HepG2 (cell line): ENCODE data around the gene TLE1. TPM values are rescaled to one million over a fixed set of nuclear protein-coding genes. Genes with fewer than 3 reads are reported as not detected.

Source experiments
- AHR ChIP-seq: IDR thresholded peaks from 2 replicates; pipeline ENCODE4 v1.6.1; 2018; ENCODE audit warnings: missing genetic modification reagents, missing compliant biosample characterization
- CREM ChIP-seq, 2 experiments: sonication (generic) in 1 of 2; formaldehyde crosslinking in 1 of 2; IDR thresholded peaks; 2 replicates each; pipeline versions ENCODE4 v1.4.0 to v1.6.1; 2016 to 2020; ENCODE audit warnings: antibody characterized with exemption in 1 of 2, mild to moderate bottlenecking in 1 of 2, missing genetic modification reagents in 1 of 2
- EZH2 ChIP-seq: conservative IDR thresholded peaks from 2 replicates; pipeline ENCODE4 v1.6.1; 2012; ENCODE audit warnings: mild to moderate bottlenecking, low read depth, low read length, moderate library complexity
- HDAC2 ChIP-seq: sonication (generic); formaldehyde crosslinking; IDR thresholded peaks from 2 replicates; pipeline ENCODE4 v1.4.0; 2020; ENCODE audit warnings: missing genetic modification reagents
- HNF1A ChIP-seq, 2 experiments: sonication (generic) in 1 of 2; formaldehyde crosslinking in 1 of 2; IDR thresholded peaks; 2 replicates each; pipeline versions ENCODE4 v1.4.0 to v1.6.1; 2016 to 2020; ENCODE audit warnings: borderline replicate concordance in 1 of 2, low read depth in 1 of 2, mild to moderate bottlenecking in 1 of 2, missing genetic modification reagents in 1 of 2
- NCOA2 ChIP-seq: sonication (generic); formaldehyde crosslinking; IDR thresholded peaks from 2 replicates; pipeline ENCODE4 v1.8.0; 2022; ENCODE audit warnings: inconsistent platforms
- RFX1 ChIP-seq: fragments of 450-650 bp; IDR thresholded peaks from 2 replicates; pipeline ENCODE4 v1.6.1; 2017
- SMYD3 ChIP-seq: sonication (generic); formaldehyde crosslinking; IDR thresholded peaks from 2 replicates; pipeline ENCODE4 v1.8.1; 2023; ENCODE audit warnings: mild to moderate bottlenecking, missing genetic modification reagents
- TBX2 ChIP-seq: sonication (generic); formaldehyde crosslinking; IDR thresholded peaks from 2 replicates; pipeline ENCODE4 v1.5.0; 2020; ENCODE audit warnings: missing genetic modification reagents, mild to moderate bottlenecking, borderline replicate concordance
- ZBTB44 ChIP-seq: sonication (generic); formaldehyde crosslinking; IDR thresholded peaks from 2 replicates; pipeline ENCODE4 v1.4.0; 2020; ENCODE audit warnings: missing genetic modification reagents
- ZNF512B ChIP-seq: sonication (generic); formaldehyde crosslinking; IDR thresholded peaks from 2 replicates; pipeline ENCODE4 v1.5.1; 2020; ENCODE audit warnings: missing genetic modification reagents, mild to moderate bottlenecking, borderline replicate concordance
- ZNF672 ChIP-seq: sonication (generic); formaldehyde crosslinking; IDR thresholded peaks from 2 replicates; pipeline ENCODE4 v1.8.1; 2022; ENCODE audit warnings: missing genetic modification reagents
- ZNF709 ChIP-seq: sonication (generic); formaldehyde crosslinking; IDR thresholded peaks from 2 replicates; pipeline ENCODE4 v1.5.0; 2020; ENCODE audit warnings: mild to moderate bottlenecking, missing genetic modification reagents
- ZNF816 ChIP-seq: sonication (generic); formaldehyde crosslinking; IDR thresholded peaks from 2 replicates; pipeline ENCODE4 v1.8.0; 2022; ENCODE audit warnings: missing genetic modification reagents, mild to moderate bottlenecking, borderline replicate concordance
- polyA plus RNA-seq, 8 experiments: library from polyadenylated mRNA; depleted of rRNA in 3 of 8; stranded (reverse) in 7 of 8; unstranded in 1 of 8; fragments of >200 nt; fragmentation: Illumina TruSeq in 4 of 8; extraction: Trizol in 4 of 8; gene quantifications; 2 replicates each; pipeline versions ENCODE4 v1.2.1 to v1.2.3, GENCODE V29; 2011 to 2016; ENCODE audit warnings: low read depth in 4 of 8, missing spikeins in 1 of 8, mixed read lengths in 1 of 8; ENCODE audit not compliant: insufficient read depth in 1 of 8
- total RNA-seq, 5 experiments: library from RNA; depleted of rRNA; stranded (reverse); fragments of >200 nt; fragmentation: Illumina TruSeq; extraction: Trizol; gene quantifications; 2 replicates each; pipeline ENCODE4 v1.2.3, GENCODE V29; 2016; ENCODE audit warnings: low read depth in 1 of 5
- TF ChIP-seq, protein P1 (sequence below): sonication (generic); formaldehyde crosslinking; IDR thresholded peaks from 2 replicates; pipeline ENCODE4 v1.4.0; 2020; ENCODE audit warnings: mild to moderate bottlenecking, missing genetic modification reagents
- TF ChIP-seq, protein P2 (sequence below): IDR thresholded peaks from 2 replicates; pipeline ENCODE4 v1.6.1; 2016; ENCODE audit warnings: missing compliant biosample characterization, missing genetic modification reagents, borderline replicate concordance

TLE1 gene
- total and polyA plus RNA-seq, 2 of the 13 experiments (the other 11 are each of a cell fraction or from before 2014, with no cell fraction given) = 35.9 to 109 TPM

DNA sequence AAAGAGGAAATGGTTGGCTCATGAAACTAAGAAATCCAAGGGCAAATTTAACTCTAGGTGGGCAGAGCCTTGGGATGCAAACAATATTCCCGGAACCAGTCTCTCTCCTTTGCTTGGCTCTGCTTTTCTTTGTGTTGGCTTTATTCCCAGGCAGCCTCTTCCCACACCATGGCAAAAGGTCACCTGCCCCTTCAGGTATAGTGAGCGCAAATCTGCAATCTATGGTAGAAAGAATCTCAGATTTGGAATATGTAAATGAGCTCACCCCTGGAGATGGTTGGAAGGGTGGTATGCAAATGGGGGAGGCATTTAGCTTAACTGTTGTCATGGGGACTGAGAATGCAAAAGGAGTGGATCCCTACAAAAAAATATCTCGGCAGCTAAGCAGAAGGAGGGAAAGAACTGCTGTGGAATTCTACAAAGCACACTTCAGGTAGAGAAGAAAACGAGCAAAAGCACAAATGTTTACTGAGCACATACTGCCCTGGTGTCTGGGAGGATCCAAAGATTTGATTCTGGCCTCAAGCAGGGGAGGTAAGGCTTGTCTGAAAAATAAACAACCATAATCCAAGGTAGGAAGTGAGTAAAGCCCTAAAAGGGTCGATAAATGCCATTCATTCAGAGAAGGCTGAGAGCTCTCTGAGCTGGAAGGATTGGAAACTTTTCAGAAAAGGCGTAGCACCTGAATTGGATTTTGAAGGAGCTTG, 139.7 kb downstream of the TLE1 start (continued):
- TF ChIP-seq ZNF512B (CRISPR knock-in tag) (peak; percentile 39; the same call in 1 of the 2 replicates), CREM (IDR thresholded peaks at IDR 0.05) (peak; percentile 68; the same call in 1 of the 2 replicates), CREM (CRISPR knock-in tag; IDR thresholded peaks at IDR 0.05) (no peak), EZH2 (no peak), AHR (CRISPR knock-in tag) (no peak), ZBTB44 (CRISPR knock-in tag) (no peak), HNF1A (IDR thresholded peaks at IDR 0.05; ENCODE audit: low read depth) (peak; percentile 42; the same call in 1 of the 2 replicates), HNF1A (CRISPR knock-in tag; IDR thresholded peaks at IDR 0.05; ENCODE audit: borderline replicate concordance) (peak; percentile 32; the same call in 1 of the 2 replicates), ZNF816 (CRISPR knock-in tag) (0 out of 2 replicates have a peak, but pooled peaks have one; percentile 26), RFX1 (peak; percentile 27; the same call in 1 of the 2 replicates), SMYD3 (no peak), ZNF709 (CRISPR knock-in tag) (0 out of 2 replicates have a peak, but pooled peaks have one; percentile 41), TBX2 (CRISPR knock-in tag) (peak; percentile 80), NCOA2 (CRISPR knock-in tag) (peak; percentile 67; the same call in 1 of the 2 replicates), HDAC2 (CRISPR knock-in tag) (peak; percentile 74), ZNF672 (CRISPR knock-in tag) (no peak)
- TF ChIP-seq, protein P1, sequence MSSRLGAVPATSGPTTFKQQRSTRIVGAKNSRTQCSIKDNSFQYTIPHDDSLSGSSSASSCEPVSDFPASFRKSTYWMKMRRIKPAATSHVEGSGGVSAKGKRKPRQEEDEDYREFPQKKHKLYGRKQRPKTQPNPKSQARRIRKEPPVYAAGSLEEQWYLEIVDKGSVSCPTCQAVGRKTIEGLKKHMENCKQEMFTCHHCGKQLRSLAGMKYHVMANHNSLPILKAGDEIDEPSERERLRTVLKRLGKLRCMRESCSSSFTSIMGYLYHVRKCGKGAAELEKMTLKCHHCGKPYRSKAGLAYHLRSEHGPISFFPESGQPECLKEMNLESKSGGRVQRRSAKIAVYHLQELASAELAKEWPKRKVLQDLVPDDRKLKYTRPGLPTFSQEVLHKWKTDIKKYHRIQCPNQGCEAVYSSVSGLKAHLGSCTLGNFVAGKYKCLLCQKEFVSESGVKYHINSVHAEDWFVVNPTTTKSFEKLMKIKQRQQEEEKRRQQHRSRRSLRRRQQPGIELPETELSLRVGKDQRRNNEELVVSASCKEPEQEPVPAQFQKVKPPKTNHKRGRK = no peak
- TF ChIP-seq, protein P2, sequence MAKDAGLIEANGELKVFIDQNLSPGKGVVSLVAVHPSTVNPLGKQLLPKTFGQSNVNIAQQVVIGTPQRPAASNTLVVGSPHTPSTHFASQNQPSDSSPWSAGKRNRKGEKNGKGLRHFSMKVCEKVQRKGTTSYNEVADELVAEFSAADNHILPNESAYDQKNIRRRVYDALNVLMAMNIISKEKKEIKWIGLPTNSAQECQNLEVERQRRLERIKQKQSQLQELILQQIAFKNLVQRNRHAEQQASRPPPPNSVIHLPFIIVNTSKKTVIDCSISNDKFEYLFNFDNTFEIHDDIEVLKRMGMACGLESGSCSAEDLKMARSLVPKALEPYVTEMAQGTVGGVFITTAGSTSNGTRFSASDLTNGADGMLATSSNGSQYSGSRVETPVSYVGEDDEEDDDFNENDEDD (CRISPR knock-in tag) = 0 out of 2 replicates have a peak, but pooled peaks have one; percentile 14
